Hepatocyte (in vitro differentiated cells): ENCODE results near the gene SSBP2. TPM values are rescaled to one million over a fixed set of nuclear protein-coding genes. Genes with fewer than 3 reads are reported as not detected.

Experiments used
- DNase-seq: peaks from one replicate; pipeline ENCODE4 v3.0.0-alpha.2; 2016; ENCODE audit warnings: low spot score
- H2AFZ ChIP-seq: fragments of 200-600 bp; sonication (generic); 2 replicates; pipeline ENCODE4 v1.6.0; 2016; ENCODE audit warnings: antibody characterized with exemption, mild to moderate bottlenecking
- H3K27ac ChIP-seq: fragments of 200-600 bp; sonication (generic); 2 replicates; pipeline ENCODE4 v1.5.1; 2016; ENCODE audit warnings: mild to moderate bottlenecking
- H3K27me3 ChIP-seq: fragments of 200-600 bp; sonication (generic); 2 replicates; pipeline ENCODE4 v1.6.1; 2016
- H3K36me3 ChIP-seq: fragments of 200-600 bp; sonication (generic); replicated peaks from 2 replicates; pipeline ENCODE4 v1.5.1; 2016; ENCODE audit warnings: low read depth; ENCODE audit not compliant: insufficient read depth
- H3K4me1 ChIP-seq: fragments of 200-600 bp; sonication (generic); 2 replicates; pipeline ENCODE4 v1.5.1; 2016; ENCODE audit warnings: mild to moderate bottlenecking, moderate library complexity; ENCODE audit not compliant: insufficient read depth
- H3K4me2 ChIP-seq: fragments of 200-600 bp; sonication (generic); 2 replicates; pipeline ENCODE4 v1.6.0; 2016
- H3K4me3 ChIP-seq: fragments of 200-600 bp; sonication (generic); 2 replicates; pipeline ENCODE4 v1.5.1; 2016; ENCODE audit warnings: mild to moderate bottlenecking
- H3K79me2 ChIP-seq: fragments of 200-600 bp; sonication (generic); 2 replicates; pipeline ENCODE4 v1.6.0; 2017; ENCODE audit warnings: mild to moderate bottlenecking
- H3K9me2 ChIP-seq: fragments of 200-600 bp; sonication (generic); replicated peaks from 2 replicates; pipeline ENCODE4 v1.6.0; 2017; ENCODE audit warnings: mild to moderate bottlenecking; ENCODE audit not compliant: insufficient read depth
- H3K9me3 ChIP-seq: fragments of 200-600 bp; sonication (generic); 2 replicates; pipeline ENCODE4 v1.5.1; 2016; ENCODE audit warnings: low read depth, mild to moderate bottlenecking
- H4K20me1 ChIP-seq: fragments of 200-600 bp; sonication (generic); 2 replicates; pipeline ENCODE4 v1.6.0; 2016; ENCODE audit warnings: mild to moderate bottlenecking; ENCODE audit not compliant: insufficient read depth, poor library complexity, severe bottlenecking
- CTCF ChIP-seq: fragments of 200-600 bp; sonication (generic); IDR thresholded peaks from 2 replicates; pipeline ENCODE4 v1.5.1; 2016; ENCODE audit warnings: antibody characterized with exemption, mild to moderate bottlenecking; ENCODE audit not compliant: poor library complexity
- EZH2 ChIP-seq: fragments of 200-600 bp; sonication (generic); IDR thresholded peaks from 2 replicates; pipeline ENCODE4 v1.6.1; 2016; ENCODE audit warnings: antibody characterized with exemption, mild to moderate bottlenecking, borderline replicate concordance
- EZH2phosphoT487 ChIP-seq: fragments of 200-600 bp; sonication (generic); IDR thresholded peaks from one replicate; pipeline ENCODE4 v1.6.1; 2018; ENCODE audit warnings: antibody characterized with exemption, mild to moderate bottlenecking, low read depth, moderate library complexity; ENCODE audit not compliant: unreplicated experiment, severe bottlenecking
- WGBS: methylation state at CpG from one replicate; pipeline ENCODE4 v1.1.6; 2016; ENCODE audit warnings: low lambda C conversion rate; ENCODE audit errors: missing lambda C conversion rate; 5-methylcytosine and 5-hydroxymethylcytosine counted together
- polyA plus RNA-seq: library from polyadenylated mRNA; unstranded; fragments of >200 nt; fragmentation: Nextera tagmentation; extraction: Ambion mirVana; gene quantifications from 2 replicates; pipeline ENCODE4 v1.2.1, GENCODE V29; 2016
- total RNA-seq: library from RNA; depleted of rRNA; stranded (reverse); fragments of >200 nt; gene quantifications from 2 replicates; pipeline ENCODE4 v1.2.3, GENCODE V29; 2014

The SSBP2 gene
- total and polyA plus RNA-seq, 2 experiments from 2014 or later, result 23.7 to 48.2 TPM

- H3K4me3 ChIP-seq, result no peak overlapping the region
- H3K9me3 ChIP-seq, result no peaks in the 10 kb centered on the region
- H3K9me2 ChIP-seq, result no peaks in the 10 kb centered on the region
- H3K27ac ChIP-seq, result no peak overlapping the region
- no peaks in the 10 kb centered on the region for H3K79me2 ChIP-seq
- H3K4me1 ChIP-seq, result no peaks in the 10 kb centered on the region
- DNase-seq, result no peak
- no peaks in the 10 kb centered on the region for H3K27me3 ChIP-seq
- TF ChIP-seq EZH2phosphoT487 (no peak), EZH2 (no peak), CTCF (no peak)
- H4K20me1 ChIP-seq, result no peaks in the 10 kb centered on the region
- 83% methylated on average over 7 of the region's 8 CpGs for WGBS
- no peaks in the 10 kb centered on the region for H3K36me3 ChIP-seq
- no peak overlapping the region for H2AFZ ChIP-seq
- H3K4me2 ChIP-seq, result no peak overlapping the region
Measured at GRCh38 chr5:81767097-81767496, 16.2 kb upstream of the SSBP2 start.

GRCh38 chr5:81766611-81767010 lies 15.7 kb upstream of the SSBP2 start:
- Histone ChIP-seq H3K36me3 (no peaks in the 10 kb centered on the region), H3K9me3 (no peaks in the 10 kb centered on the region), H3K27me3 (no peaks in the 10 kb centered on the region), H3K4me3 (no peak overlapping the region), H3K27ac (no peak overlapping the region), H4K20me1 (no peaks in the 10 kb centered on the region), H3K79me2 (no peaks in the 10 kb centered on the region), H3K9me2 (no peaks in the 10 kb centered on the region), H3K4me1 (no peaks in the 10 kb centered on the region), H3K4me2 (no peak overlapping the region), H2AFZ (no peak overlapping the region)
- WGBS, result 96% methylated on average over 7 of the region's 7 CpGs
- TF ChIP-seq CTCF (no peak), EZH2phosphoT487 (no peak), EZH2 (no peak)
- DNase-seq, result no peak

GRCh38 chr5:81763294-81763928 lies 12.5 kb upstream of the SSBP2 start:
- H3K27ac ChIP-seq, result no peak overlapping the region
- no peaks in the 10 kb centered on the region for H4K20me1 ChIP-seq
- no peak overlapping the region for H3K4me3 ChIP-seq
- H3K36me3 ChIP-seq, result no peaks in the 10 kb centered on the region
- TF ChIP-seq CTCF, result no peak
- TF ChIP-seq EZH2, result no peak
- TF ChIP-seq EZH2phosphoT487, result no peak
- DNase-seq, result no peak
- peaks cover 4% of the 10 kb centered on the region for H3K4me1 ChIP-seq
- H3K27me3 ChIP-seq, result no peaks in the 10 kb centered on the region
- H3K9me3 ChIP-seq, result no peaks in the 10 kb centered on the region
- WGBS, result 93% methylated on average over 4 of the region's 4 CpGs
- H3K9me2 ChIP-seq, result no peaks in the 10 kb centered on the region
- H3K4me2 ChIP-seq, result no peak overlapping the region
- no peaks in the 10 kb centered on the region for H3K79me2 ChIP-seq
- no peak overlapping the region for H2AFZ ChIP-seq
